GM23338 (cell line): ENCODE measurements around the gene MUC6. TPM values are rescaled to one million over a fixed set of nuclear protein-coding genes. Genes with fewer than 3 reads are reported as not detected.

Experiments used
- EZH2 ChIP-seq: fragments of 200-600 bp; sonication (generic); IDR thresholded peaks from one replicate; pipeline ENCODE4 v1.8.0; 2017; ENCODE audit warnings: antibody characterized with exemption, mild to moderate bottlenecking, low read depth; ENCODE audit not compliant: unreplicated experiment
- EZH2phosphoT487 ChIP-seq: fragments of 200-600 bp; sonication (generic); IDR thresholded peaks from one replicate; pipeline ENCODE4 v1.8.1; 2018; ENCODE audit warnings: antibody characterized with exemption; ENCODE audit not compliant: unreplicated experiment
- POLR2AphosphoS5 ChIP-seq: IDR thresholded peaks from 2 replicates; pipeline ENCODE4 v1.6.1; 2016; ENCODE audit warnings: antibody characterized with exemption, low read depth
- STAT1 ChIP-seq: IDR thresholded peaks from one replicate; pipeline ENCODE4 v1.6.1; 2016; ENCODE audit warnings: antibody characterized with exemption; ENCODE audit not compliant: unreplicated experiment
- ZNF331 ChIP-seq: fragments of 250-450 bp; sonication (Bioruptor Pico); IDR thresholded peaks from 2 replicates; pipeline ENCODE4 v1.5.0; 2020; ENCODE audit warnings: low read depth, mild to moderate bottlenecking, moderate library complexity
- ZNF462 ChIP-seq: fragments of 250-450 bp; sonication (Bioruptor Pico); IDR thresholded peaks from 2 replicates; pipeline ENCODE4 v1.5.0; 2020; ENCODE audit warnings: mild to moderate bottlenecking, moderate library complexity
- polyA plus RNA-seq: library from polyadenylated mRNA; unstranded; fragments of >200 nt; fragmentation: Nextera tagmentation; extraction: Ambion mirVana; gene quantifications from 2 replicates; pipeline ENCODE4 v1.2.1, GENCODE V29; 2016
- total RNA-seq: library from RNA; depleted of rRNA; stranded (reverse); fragments of >200 nt; shearing (Covaris generic); gene quantifications from 2 replicates; pipeline ENCODE4 v1.2.3, GENCODE V29; 2014
- TF ChIP-seq, protein P1 (sequence below): IDR thresholded peaks from one replicate; pipeline ENCODE4 v1.6.1; 2018; ENCODE audit warnings: antibody characterized with exemption; ENCODE audit not compliant: unreplicated experiment

The MUC6 gene
- total and polyA plus RNA-seq, 2 experiments from 2014 or later = not detected

- TF ChIP-seq ZNF462 (CRISPR knock-in tag) = no peak
- TF ChIP-seq STAT1 = no peak
- TF ChIP-seq ZNF331 (CRISPR knock-in tag) = no peak
- TF ChIP-seq, protein P1, sequence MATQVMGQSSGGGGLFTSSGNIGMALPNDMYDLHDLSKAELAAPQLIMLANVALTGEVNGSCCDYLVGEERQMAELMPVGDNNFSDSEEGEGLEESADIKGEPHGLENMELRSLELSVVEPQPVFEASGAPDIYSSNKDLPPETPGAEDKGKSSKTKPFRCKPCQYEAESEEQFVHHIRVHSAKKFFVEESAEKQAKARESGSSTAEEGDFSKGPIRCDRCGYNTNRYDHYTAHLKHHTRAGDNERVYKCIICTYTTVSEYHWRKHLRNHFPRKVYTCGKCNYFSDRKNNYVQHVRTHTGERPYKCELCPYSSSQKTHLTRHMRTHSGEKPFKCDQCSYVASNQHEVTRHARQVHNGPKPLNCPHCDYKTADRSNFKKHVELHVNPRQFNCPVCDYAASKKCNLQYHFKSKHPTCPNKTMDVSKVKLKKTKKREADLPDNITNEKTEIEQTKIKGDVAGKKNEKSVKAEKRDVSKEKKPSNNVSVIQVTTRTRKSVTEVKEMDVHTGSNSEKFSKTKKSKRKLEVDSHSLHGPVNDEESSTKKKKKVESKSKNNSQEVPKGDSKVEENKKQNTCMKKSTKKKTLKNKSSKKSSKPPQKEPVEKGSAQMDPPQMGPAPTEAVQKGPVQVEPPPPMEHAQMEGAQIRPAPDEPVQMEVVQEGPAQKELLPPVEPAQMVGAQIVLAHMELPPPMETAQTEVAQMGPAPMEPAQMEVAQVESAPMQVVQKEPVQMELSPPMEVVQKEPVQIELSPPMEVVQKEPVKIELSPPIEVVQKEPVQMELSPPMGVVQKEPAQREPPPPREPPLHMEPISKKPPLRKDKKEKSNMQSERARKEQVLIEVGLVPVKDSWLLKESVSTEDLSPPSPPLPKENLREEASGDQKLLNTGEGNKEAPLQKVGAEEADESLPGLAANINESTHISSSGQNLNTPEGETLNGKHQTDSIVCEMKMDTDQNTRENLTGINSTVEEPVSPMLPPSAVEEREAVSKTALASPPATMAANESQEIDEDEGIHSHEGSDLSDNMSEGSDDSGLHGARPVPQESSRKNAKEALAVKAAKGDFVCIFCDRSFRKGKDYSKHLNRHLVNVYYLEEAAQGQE = no peak
- no peak for TF ChIP-seq EZH2phosphoT487
- TF ChIP-seq POLR2AphosphoS5 = no peak
- TF ChIP-seq EZH2 = no peak
Observed at GRCh38 chr11:1015064-1015463, 21.5 kb downstream of the MUC6 start (continued).
